Thyroid gland (tissue), 4 donors: ENCODE measurements around the gene TAOK1.

Experiments
- POLR2A ChIP-seq, 2 donors: fragments of 450-650 bp; IDR thresholded peaks; one replicate each; pipeline ENCODE4 v1.6.1; 2017; ENCODE audit warnings: antibody characterized with exemption in 2 of 2, mild to moderate bottlenecking in 2 of 2, moderate library complexity in 1 of 2
- TF ChIP-seq, protein P1 (sequence below), 6 experiments: fragments of 200-600 bp in 3 of 6; fragments of 450-650 bp in 3 of 6; sonication (generic) in 3 of 6; IDR thresholded peaks; one replicate each; pipeline ENCODE4 v1.5.1; 2016 to 2019; ENCODE audit warnings: antibody characterized with exemption in 6 of 6, mild to moderate bottlenecking in 2 of 6, inconsistent platforms in 1 of 6, moderate library complexity in 1 of 6

DNA sequence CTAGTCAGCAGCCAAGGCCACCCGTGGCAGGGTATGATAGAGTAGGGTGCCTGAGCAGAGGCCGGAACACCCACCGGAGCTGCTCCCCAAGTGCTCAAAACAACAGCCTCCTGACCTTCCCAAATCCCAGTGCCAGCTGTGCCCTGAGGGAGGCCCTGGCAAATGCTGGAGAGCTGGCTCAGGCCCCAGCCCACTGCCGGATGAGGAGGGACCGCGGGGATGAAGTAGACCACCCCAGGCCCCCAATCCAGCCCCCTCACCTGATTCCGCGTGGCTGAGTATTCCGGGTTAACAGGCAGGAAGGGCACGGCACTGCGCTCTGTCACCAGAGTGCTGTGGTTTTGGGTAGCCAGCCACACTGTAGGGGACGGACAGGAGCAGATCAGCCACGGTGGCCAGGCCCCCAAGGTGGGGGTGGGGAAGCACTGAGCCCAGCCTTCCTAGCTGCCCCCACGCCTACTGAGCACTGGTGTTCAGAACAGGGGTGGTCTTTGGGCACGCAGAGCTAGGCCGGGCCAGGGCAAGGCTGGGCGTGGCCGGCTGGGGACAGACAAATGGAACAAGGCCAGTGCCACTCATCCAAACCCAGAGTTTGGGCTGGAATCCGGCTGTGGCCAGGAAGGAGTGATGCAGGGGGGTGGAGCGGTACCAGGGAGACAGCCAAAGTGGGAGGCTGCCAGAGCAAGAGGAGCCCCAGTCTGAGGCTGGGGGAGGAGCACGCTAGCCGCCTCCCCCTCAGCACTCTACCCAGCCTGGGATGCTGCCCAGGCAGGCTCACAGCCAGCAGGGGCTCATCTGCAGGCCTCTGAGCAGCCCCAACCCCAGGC is 187.4 kb downstream of the TAOK1 start:
- TF ChIP-seq, protein P1, sequence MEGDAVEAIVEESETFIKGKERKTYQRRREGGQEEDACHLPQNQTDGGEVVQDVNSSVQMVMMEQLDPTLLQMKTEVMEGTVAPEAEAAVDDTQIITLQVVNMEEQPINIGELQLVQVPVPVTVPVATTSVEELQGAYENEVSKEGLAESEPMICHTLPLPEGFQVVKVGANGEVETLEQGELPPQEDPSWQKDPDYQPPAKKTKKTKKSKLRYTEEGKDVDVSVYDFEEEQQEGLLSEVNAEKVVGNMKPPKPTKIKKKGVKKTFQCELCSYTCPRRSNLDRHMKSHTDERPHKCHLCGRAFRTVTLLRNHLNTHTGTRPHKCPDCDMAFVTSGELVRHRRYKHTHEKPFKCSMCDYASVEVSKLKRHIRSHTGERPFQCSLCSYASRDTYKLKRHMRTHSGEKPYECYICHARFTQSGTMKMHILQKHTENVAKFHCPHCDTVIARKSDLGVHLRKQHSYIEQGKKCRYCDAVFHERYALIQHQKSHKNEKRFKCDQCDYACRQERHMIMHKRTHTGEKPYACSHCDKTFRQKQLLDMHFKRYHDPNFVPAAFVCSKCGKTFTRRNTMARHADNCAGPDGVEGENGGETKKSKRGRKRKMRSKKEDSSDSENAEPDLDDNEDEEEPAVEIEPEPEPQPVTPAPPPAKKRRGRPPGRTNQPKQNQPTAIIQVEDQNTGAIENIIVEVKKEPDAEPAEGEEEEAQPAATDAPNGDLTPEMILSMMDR (IDR thresholded peaks at IDR 0.05), result no peak
- no peak for TF ChIP-seq POLR2A (IDR thresholded peaks at IDR 0.05)
